ENCODE measurements around the gene CENPP. TPM values are rescaled to one million over a fixed set of nuclear protein-coding genes. Genes with fewer than 3 reads are reported as not detected.

Gene CENPP
- total RNA-seq, 1 experiment from 2014 or later: 7.2 TPM

- H3K9me3 Mint-ChIP-seq (ENCODE audit: low read depth, unreplicated experiment): no peaks in the 10 kb centered on the region
- no peak for DNase-seq
- no peak for TF ChIP-seq CTCF (IDR thresholded peaks at IDR 0.05; ENCODE audit: unreplicated experiment)
- intact Hi-C loops (cut with micrococcal nuclease; ENCODE audit: unreplicated experiment): loop anchor here (10.0 kb wide), 2 partner anchors 109 to 309 kb away; no protein-coding TSS in a partner anchor
- H3K27ac Mint-ChIP-seq (ENCODE audit: unreplicated experiment): peak overlapping the region; percentile 96
- no TSS peak for BruUV-seq (replicated peaks)
- H3K27me3 Mint-ChIP-seq (ENCODE audit: unreplicated experiment): no peaks in the 10 kb centered on the region
- H3K4me1 Mint-ChIP-seq (ENCODE audit: low read depth, unreplicated experiment): peaks cover 28% of the 10 kb centered on the region
- H3K4me3 Mint-ChIP-seq (ENCODE audit: low read depth, unreplicated experiment): peak overlapping the region; percentile 93
- peaks cover 30% of the 10 kb centered on the region for H3K36me3 Mint-ChIP-seq (ENCODE audit: insufficient read depth, unreplicated experiment)
- CTCF ChIA-PET: interaction anchor here (0.6 kb wide), 1 partner anchor 46 kb away, joined by 3 read pairs; no protein-coding TSS in a partner anchor
Observed at GRCh38 chr9:92325991-92326500, 293 bp downstream of the CENPP start.

GRCh38 chr9:92327283-92327850 is 1.6 kb downstream of the CENPP start:
- no peak for TF ChIP-seq CTCF (IDR thresholded peaks at IDR 0.05; ENCODE audit: unreplicated experiment)
- intact Hi-C loops (cut with micrococcal nuclease; ENCODE audit: unreplicated experiment): loop anchor here (10.0 kb wide), 2 partner anchors 107 to 307 kb away; no protein-coding TSS in a partner anchor
- no TSS peak for BruUV-seq (replicated peaks)
- H3K27me3 Mint-ChIP-seq (ENCODE audit: unreplicated experiment): no peaks in the 10 kb centered on the region
- H3K27ac Mint-ChIP-seq (ENCODE audit: unreplicated experiment): no peak overlapping the region
- peaks cover 28% of the 10 kb centered on the region for H3K4me1 Mint-ChIP-seq (ENCODE audit: low read depth, unreplicated experiment)
- peak overlapping the region; percentile 93 for H3K4me3 Mint-ChIP-seq (ENCODE audit: low read depth, unreplicated experiment)
- no peak for DNase-seq
- CTCF ChIA-PET: no interaction called here
- peaks cover 30% of the 10 kb centered on the region for H3K36me3 Mint-ChIP-seq (ENCODE audit: insufficient read depth, unreplicated experiment)
- no peaks in the 10 kb centered on the region for H3K9me3 Mint-ChIP-seq (ENCODE audit: low read depth, unreplicated experiment)

GRCh38 chr9:92328225-92328624 is 2.5 kb downstream of the CENPP start:
- TF ChIP-seq CTCF (IDR thresholded peaks at IDR 0.05; ENCODE audit: unreplicated experiment): no peak
- no TSS peak for BruUV-seq (replicated peaks)
- CTCF ChIA-PET: interaction anchor here (0.6 to 1.1 kb wide), 3 partner anchors 111 to 305 kb away, joined by 3 to 8 read pairs (median 4); partner anchors contain the start of gene SPTLC1
- no peak overlapping the region for H3K27ac Mint-ChIP-seq (ENCODE audit: unreplicated experiment)
- intact Hi-C loops (cut with micrococcal nuclease; ENCODE audit: unreplicated experiment): loop anchor here (10.0 kb wide), 2 partner anchors 107 to 307 kb away; no protein-coding TSS in a partner anchor
- H3K27me3 Mint-ChIP-seq (ENCODE audit: unreplicated experiment): no peaks in the 10 kb centered on the region
- H3K9me3 Mint-ChIP-seq (ENCODE audit: low read depth, unreplicated experiment): no peaks in the 10 kb centered on the region
- H3K4me3 Mint-ChIP-seq (ENCODE audit: low read depth, unreplicated experiment): no peak overlapping the region
- H3K4me1 Mint-ChIP-seq (ENCODE audit: low read depth, unreplicated experiment): peaks cover 28% of the 10 kb centered on the region
- peaks cover 24% of the 10 kb centered on the region for H3K36me3 Mint-ChIP-seq (ENCODE audit: insufficient read depth, unreplicated experiment)
- peak; percentile 0 for DNase-seq

GRCh38 chr9:92332577-92333281 is 7.0 kb downstream of the CENPP start:
- Mint-ChIP-seq H3K27ac (ENCODE audit: unreplicated experiment) (no peak overlapping the region), H3K27me3 (ENCODE audit: unreplicated experiment) (no peaks in the 10 kb centered on the region), H3K4me1 (ENCODE audit: low read depth, unreplicated experiment) (peaks cover 4% of the 10 kb centered on the region), H3K36me3 (ENCODE audit: insufficient read depth, unreplicated experiment) (no peaks in the 10 kb centered on the region), H3K9me3 (ENCODE audit: low read depth, unreplicated experiment) (no peaks in the 10 kb centered on the region), H3K4me3 (ENCODE audit: low read depth, unreplicated experiment) (no peak overlapping the region)
- intact Hi-C loops (cut with micrococcal nuclease; ENCODE audit: unreplicated experiment): no loop called here
- no peak for DNase-seq
- CTCF ChIA-PET: no interaction called here
- no peak for TF ChIP-seq CTCF (IDR thresholded peaks at IDR 0.05; ENCODE audit: unreplicated experiment)
- BruUV-seq (replicated peaks): no TSS peak
